Measurements from ENCODE around the gene PAPSS2. TPM values are rescaled to one million over a fixed set of nuclear protein-coding genes. Genes with fewer than 3 reads are reported as not detected.

The PAPSS2 gene
- total RNA-seq, 1 donor from 2014 or later = 61.5 TPM

GRCh38 chr10:87763086-87763861 is 103.6 kb downstream of the PAPSS2 start:
- no peaks in the 10 kb centered on the region for H3K27me3 Mint-ChIP-seq (ENCODE audit: low read depth)
- H3K4me1 Mint-ChIP-seq (ENCODE audit: low read depth) = peaks cover 14% of the 10 kb centered on the region
- peaks cover 2% of the 10 kb centered on the region for H3K9me3 Mint-ChIP-seq (ENCODE audit: low read depth)
- TF ChIP-seq, protein P1, sequence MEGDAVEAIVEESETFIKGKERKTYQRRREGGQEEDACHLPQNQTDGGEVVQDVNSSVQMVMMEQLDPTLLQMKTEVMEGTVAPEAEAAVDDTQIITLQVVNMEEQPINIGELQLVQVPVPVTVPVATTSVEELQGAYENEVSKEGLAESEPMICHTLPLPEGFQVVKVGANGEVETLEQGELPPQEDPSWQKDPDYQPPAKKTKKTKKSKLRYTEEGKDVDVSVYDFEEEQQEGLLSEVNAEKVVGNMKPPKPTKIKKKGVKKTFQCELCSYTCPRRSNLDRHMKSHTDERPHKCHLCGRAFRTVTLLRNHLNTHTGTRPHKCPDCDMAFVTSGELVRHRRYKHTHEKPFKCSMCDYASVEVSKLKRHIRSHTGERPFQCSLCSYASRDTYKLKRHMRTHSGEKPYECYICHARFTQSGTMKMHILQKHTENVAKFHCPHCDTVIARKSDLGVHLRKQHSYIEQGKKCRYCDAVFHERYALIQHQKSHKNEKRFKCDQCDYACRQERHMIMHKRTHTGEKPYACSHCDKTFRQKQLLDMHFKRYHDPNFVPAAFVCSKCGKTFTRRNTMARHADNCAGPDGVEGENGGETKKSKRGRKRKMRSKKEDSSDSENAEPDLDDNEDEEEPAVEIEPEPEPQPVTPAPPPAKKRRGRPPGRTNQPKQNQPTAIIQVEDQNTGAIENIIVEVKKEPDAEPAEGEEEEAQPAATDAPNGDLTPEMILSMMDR (IDR thresholded peaks at IDR 0.05) = no peak
- no peak overlapping the region for H3K27ac Mint-ChIP-seq (ENCODE audit: unreplicated experiment)
- H3K36me3 Mint-ChIP-seq (ENCODE audit: low read depth) = peaks cover 12% of the 10 kb centered on the region
- no peak for DNase-seq (ENCODE audit: low spot score)
- H3K4me3 Mint-ChIP-seq (ENCODE audit: unreplicated experiment) = no peak overlapping the region

GRCh38 chr10:87764072-87764934 is 104.6 kb downstream of the PAPSS2 start:
- H3K4me1 Mint-ChIP-seq (ENCODE audit: low read depth) = peaks cover 17% of the 10 kb centered on the region
- H3K27ac Mint-ChIP-seq (ENCODE audit: unreplicated experiment) = no peak overlapping the region
- H3K27me3 Mint-ChIP-seq (ENCODE audit: low read depth) = no peaks in the 10 kb centered on the region

GRCh38 chr10:87765666-87766376 is 106.1 kb downstream of the PAPSS2 start:
- DNase-seq (ENCODE audit: low spot score) = no peak
- H3K4me3 Mint-ChIP-seq (ENCODE audit: unreplicated experiment) = no peak overlapping the region
- H3K27me3 Mint-ChIP-seq (ENCODE audit: low read depth) = no peaks in the 10 kb centered on the region
- peaks cover 13% of the 10 kb centered on the region for H3K36me3 Mint-ChIP-seq (ENCODE audit: low read depth)
- H3K4me1 Mint-ChIP-seq (ENCODE audit: low read depth) = peaks cover 22% of the 10 kb centered on the region
- H3K27ac Mint-ChIP-seq (ENCODE audit: unreplicated experiment) = no peak overlapping the region
- TF ChIP-seq, protein P1 (IDR thresholded peaks at IDR 0.05) = no peak
- peaks cover 2% of the 10 kb centered on the region for H3K9me3 Mint-ChIP-seq (ENCODE audit: low read depth)

More at GRCh38 chr10:87764072-87764934, 104.6 kb downstream of the PAPSS2 start:
- Mint-ChIP-seq H3K4me3 (ENCODE audit: unreplicated experiment) (no peak overlapping the region), H3K9me3 (ENCODE audit: low read depth) (peaks cover 2% of the 10 kb centered on the region), H3K36me3 (ENCODE audit: low read depth) (peaks cover 14% of the 10 kb centered on the region)
- TF ChIP-seq, protein P1 (IDR thresholded peaks at IDR 0.05) = no peak
- DNase-seq (ENCODE audit: low spot score) = no peak

DNA sequence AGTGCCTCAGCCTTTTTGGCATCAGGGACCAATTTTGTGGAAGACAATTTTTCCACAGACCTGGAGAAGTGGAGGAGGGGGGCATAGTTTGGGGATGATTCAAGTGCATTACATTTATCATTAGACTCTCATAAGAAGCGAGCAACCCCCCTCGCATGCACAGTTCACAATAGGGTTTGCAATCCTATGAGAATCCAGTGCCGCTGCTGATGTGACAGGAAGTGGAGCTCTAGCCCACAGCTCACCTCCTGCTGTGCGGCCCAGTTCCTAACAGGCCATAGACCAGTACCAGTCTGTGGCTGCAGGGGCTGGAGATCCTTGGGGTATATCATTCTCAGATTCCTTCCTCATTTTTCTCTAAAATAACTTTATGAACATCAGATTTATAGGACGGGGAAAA is 107.6 kb downstream of the PAPSS2 start:
- DNase-seq (ENCODE audit: low spot score) = no peak
- H3K36me3 Mint-ChIP-seq (ENCODE audit: low read depth) = peaks cover 13% of the 10 kb centered on the region
- TF ChIP-seq, protein P1 (IDR thresholded peaks at IDR 0.05) = no peak
- H3K27ac Mint-ChIP-seq (ENCODE audit: unreplicated experiment) = peak overlapping the region; percentile 83
- H3K9me3 Mint-ChIP-seq (ENCODE audit: low read depth) = peaks cover 2% of the 10 kb centered on the region
- peak overlapping the region; percentile 28 for H3K4me3 Mint-ChIP-seq (ENCODE audit: unreplicated experiment)
- peaks cover 17% of the 10 kb centered on the region for H3K4me1 Mint-ChIP-seq (ENCODE audit: low read depth)
- no peaks in the 10 kb centered on the region for H3K27me3 Mint-ChIP-seq (ENCODE audit: low read depth)

Measured in chondrocyte (in vitro differentiated cells).